Rectal smooth muscle tissue (tissue), 1 donor: ENCODE measurements around the gene ADORA1.
A peak's percentile ranks its signal among the peaks of the same experiment; 100 is the strongest.

Experiments used
- H3K27ac ChIP-seq: one replicate; pipeline ENCODE4 v1.7.0; 2013; ENCODE audit warnings: low read depth, low read length, inconsistent platforms
- H3K27me3 ChIP-seq: one replicate; pipeline ENCODE4 v1.7.0; 2013; ENCODE audit warnings: low read length; ENCODE audit not compliant: control insufficient read depth, insufficient read depth
- H3K36me3 ChIP-seq: one replicate; pipeline ENCODE4 v1.7.0; 2013; ENCODE audit warnings: low read length; ENCODE audit not compliant: control insufficient read depth, insufficient read depth
- H3K4me1 ChIP-seq: one replicate; pipeline ENCODE4 v1.7.0; 2013; ENCODE audit warnings: low read length; ENCODE audit not compliant: control insufficient read depth, insufficient read depth
- H3K4me3 ChIP-seq: one replicate; pipeline ENCODE4 v1.7.0; 2013; ENCODE audit warnings: low read length
- H3K9ac ChIP-seq: one replicate; pipeline ENCODE4 v1.7.0; 2013; ENCODE audit warnings: low read length

Gene ADORA1

GRCh38 chr1:203117611-203118575 is 9.6 kb upstream of the ADORA1 start:
- Histone ChIP-seq H3K27ac (no peak overlapping the region), H3K36me3 (no peaks in the 10 kb centered on the region), H3K4me3 (no peak overlapping the region), H3K4me1 (peaks cover 2% of the 10 kb centered on the region), H3K9ac (no peak overlapping the region), H3K27me3 (peaks cover 11% of the 10 kb centered on the region)

GRCh38 chr1:203120325-203121153 is 7.0 kb upstream of the ADORA1 start:
- Histone ChIP-seq H3K9ac (no peak overlapping the region), H3K27me3 (peaks cover 14% of the 10 kb centered on the region), H3K27ac (no peak overlapping the region), H3K4me3 (no peak overlapping the region), H3K4me1 (peaks cover 2% of the 10 kb centered on the region), H3K36me3 (no peaks in the 10 kb centered on the region)

- Histone ChIP-seq H3K27ac (no peak overlapping the region), H3K4me1 (peaks cover 3% of the 10 kb centered on the region), H3K27me3 (peaks cover 15% of the 10 kb centered on the region), H3K4me3 (no peak overlapping the region), H3K36me3 (no peaks in the 10 kb centered on the region), H3K9ac (no peak overlapping the region)
Measured at GRCh38 chr1:203121186-203122015, 6.1 kb upstream of the ADORA1 start.

- H3K9ac ChIP-seq = no peak overlapping the region
- H3K4me3 ChIP-seq = no peak overlapping the region
- H3K27ac ChIP-seq = no peak overlapping the region
- no peaks in the 10 kb centered on the region for H3K36me3 ChIP-seq
- peaks cover 18% of the 10 kb centered on the region for H3K27me3 ChIP-seq
- peaks cover 8% of the 10 kb centered on the region for H3K4me1 ChIP-seq
Measured at GRCh38 chr1:203122159-203122558, 5.4 kb upstream of the ADORA1 start.

GRCh38 chr1:203124011-203124410 is 3.5 kb upstream of the ADORA1 start:
- Histone ChIP-seq H3K27ac (no peak overlapping the region), H3K4me1 (peaks cover 12% of the 10 kb centered on the region), H3K36me3 (no peaks in the 10 kb centered on the region), H3K9ac (no peak overlapping the region), H3K4me3 (no peak overlapping the region), H3K27me3 (peaks cover 14% of the 10 kb centered on the region)

GRCh38 chr1:203124546-203125317 is 2.8 kb upstream of the ADORA1 start:
- H3K4me3 ChIP-seq = no peak overlapping the region
- H3K4me1 ChIP-seq = peaks cover 12% of the 10 kb centered on the region
- H3K9ac ChIP-seq = no peak overlapping the region
- H3K36me3 ChIP-seq = no peaks in the 10 kb centered on the region
- peaks cover 14% of the 10 kb centered on the region for H3K27me3 ChIP-seq
- no peak overlapping the region for H3K27ac ChIP-seq

GRCh38 chr1:203126151-203126865 is 1.2 kb upstream of the ADORA1 start:
- no peaks in the 10 kb centered on the region for H3K36me3 ChIP-seq
- H3K27me3 ChIP-seq = peaks cover 10% of the 10 kb centered on the region
- peaks cover 12% of the 10 kb centered on the region for H3K4me1 ChIP-seq
- no peak overlapping the region for H3K9ac ChIP-seq
- no peak overlapping the region for H3K4me3 ChIP-seq
- no peak overlapping the region for H3K27ac ChIP-seq

GRCh38 chr1:203126866-203127665 is 460 bp upstream of the ADORA1 start:
- H3K36me3 ChIP-seq = no peaks in the 10 kb centered on the region
- peak overlapping the region; percentile 62 for H3K4me3 ChIP-seq
- no peak overlapping the region for H3K27ac ChIP-seq
- peaks cover 10% of the 10 kb centered on the region for H3K27me3 ChIP-seq
- H3K9ac ChIP-seq = no peak overlapping the region
- H3K4me1 ChIP-seq = peaks cover 12% of the 10 kb centered on the region

GRCh38 chr1:203128431-203128715 is 847 bp downstream of the ADORA1 start:
- Histone ChIP-seq H3K36me3 (no peaks in the 10 kb centered on the region), H3K27ac (no peak overlapping the region), H3K9ac (no peak overlapping the region), H3K4me3 (peak overlapping the region; percentile 62), H3K27me3 (peaks cover 10% of the 10 kb centered on the region), H3K4me1 (peaks cover 12% of the 10 kb centered on the region)

GRCh38 chr1:203128716-203129500 is 1.4 kb downstream of the ADORA1 start:
- H3K36me3 ChIP-seq = no peaks in the 10 kb centered on the region
- no peak overlapping the region for H3K27ac ChIP-seq
- no peak overlapping the region for H3K4me3 ChIP-seq
- peaks cover 10% of the 10 kb centered on the region for H3K27me3 ChIP-seq
- peaks cover 12% of the 10 kb centered on the region for H3K4me1 ChIP-seq
- H3K9ac ChIP-seq = no peak overlapping the region
